K562 (cell line): Measurements from ENCODE around the gene ITGA2B. TPM values are rescaled to one million over a fixed set of nuclear protein-coding genes. Genes with fewer than 3 reads are reported as not detected.

Source experiments
- ATAC-seq: fragments of 200-7000 bp; cut with Tn5 transposase; 3 replicates; pipeline ENCODE4 v1.9.1; 2020; ENCODE audit warnings: moderate library complexity
- BruUV-seq: library from RNA; stranded (reverse); fragments of 400-500 nt; replicated peaks from 2 replicates; lab custom pipeline; 2021; lab: Mats Ljungman, UMichigan
- CTCF ChIA-PET: fragments of 300-600 bp; formaldehyde crosslinking; extraction: SDS; loops from one replicate; lab custom pipeline; 2021; ENCODE audit warnings: low intra/inter-chr PET ratio; lab: Yijun Ruan, JAX
- POLR2A ChIA-PET: fragments of 300-600, 350-650 bp; sonication (Branson Sonifier 250); formaldehyde crosslinking; extraction: SDS; loops from one replicate; lab custom pipeline; 2021; ENCODE audit warnings: antibody characterized with exemption, inconsistent platforms; lab: Yijun Ruan, JAX
- DNase-seq, 4 experiments: peaks; one replicate each; pipeline versions ENCODE4 v3.0.0 to v3.0.0-alpha.2; 2011 to 2018; ENCODE audit warnings: low spot score in 3 of 4, mixed read lengths in 3 of 4; ENCODE audit errors: extremely low read depth in 1 of 4
- FAIRE-seq: peaks from 2 replicates; lab custom pipeline; 2011; peaks lifted over from hg19 to GRCh38; lab: Jason Lieb, UNC
- H2AFZ ChIP-seq: 2 replicates; pipeline ENCODE4 v1.6.0; 2011; ENCODE audit warnings: low read depth, low read length, control low read depth, inconsistent platforms
- H3K27ac ChIP-seq: fragments of 200-600 bp; 3 replicates; pipeline ENCODE4 v1.8.0; 2011; ENCODE audit warnings: low read depth, mild to moderate bottlenecking, control low read depth, inconsistent platforms, low read length, moderate library complexity, mixed read lengths; ENCODE audit errors: extremely low read depth
- H3K27me3 ChIP-seq, 2 experiments: fragments of 300-600 bp in 1 of 2; 2 replicates in 1 of 2; 3 replicates in 1 of 2; pipeline versions ENCODE4 v1.6.0 to v1.8.0; 2011; ENCODE audit warnings: inconsistent platforms in 2 of 2, low read length in 2 of 2, mild to moderate bottlenecking in 1 of 2, mixed read lengths in 1 of 2, moderate library complexity in 1 of 2; ENCODE audit not compliant: control insufficient read depth in 2 of 2, insufficient read depth in 2 of 2
- H3K36me3 ChIP-seq: fragments of 300-600 bp; 3 replicates; pipeline ENCODE4 v1.8.0; 2011; ENCODE audit warnings: mild to moderate bottlenecking, low read length, inconsistent platforms; ENCODE audit not compliant: control insufficient read depth, insufficient read depth
- H3K4me1 ChIP-seq, 2 experiments: fragments of 200-600 bp in 1 of 2; replicated peaks in 1 of 2; 2 replicates in 1 of 2; 3 replicates in 1 of 2; pipeline versions ENCODE4 v1.5.1 to v1.8.0; 2011; ENCODE audit warnings: inconsistent platforms in 2 of 2, low read length in 2 of 2, mild to moderate bottlenecking in 1 of 2, mixed read lengths in 1 of 2, moderate library complexity in 1 of 2; ENCODE audit not compliant: control insufficient read depth in 2 of 2, insufficient read depth in 2 of 2
- H3K4me2 ChIP-seq: 2 replicates; pipeline ENCODE4 v1.6.1; 2011; ENCODE audit warnings: low read length, control low read depth, inconsistent platforms, mixed read lengths; ENCODE audit not compliant: insufficient read depth
- H3K4me3 ChIP-seq: fragments of 200-600 bp; sonication (generic), shearing (Covaris generic); 2 replicates; pipeline ENCODE4 v1.5.1; 2016; ENCODE audit warnings: control low read depth, inconsistent platforms
- H3K79me2 ChIP-seq: fragments of 200-600 bp; 3 replicates; pipeline ENCODE4 v1.8.0; 2011; ENCODE audit warnings: low read length, inconsistent platforms; ENCODE audit not compliant: control insufficient read depth, insufficient read depth
- H3K9ac ChIP-seq, 2 experiments: 2 replicates each; pipeline versions ENCODE4 v1.6.0 to v1.6.1; 2011; ENCODE audit warnings: low read depth in 2 of 2, low read length in 2 of 2, control low read depth in 1 of 2, inconsistent platforms in 1 of 2, mild to moderate bottlenecking in 1 of 2, mixed read lengths in 1 of 2; ENCODE audit not compliant: insufficient read depth in 1 of 2
- H3K9me1 ChIP-seq: one replicate; pipeline ENCODE4 v1.6.0; 2011; ENCODE audit warnings: inconsistent platforms, mild to moderate bottlenecking, low read length, moderate library complexity; ENCODE audit not compliant: control insufficient read depth, insufficient read depth
- H3K9me3 ChIP-seq: replicated peaks from 2 replicates; pipeline ENCODE4 v1.5.1; 2011; ENCODE audit warnings: low read depth, low read length, inconsistent platforms; ENCODE audit not compliant: control insufficient read depth, insufficient read depth
- H4K20me1 ChIP-seq: replicated peaks from 2 replicates; pipeline ENCODE4 v1.6.1; 2011; ENCODE audit warnings: low read length, inconsistent platforms, mixed read lengths; ENCODE audit not compliant: control insufficient read depth, insufficient read depth
- CBX3 ChIP-seq, 2 experiments: IDR thresholded peaks; 1 replicate in 1 of 2; 2 replicates in 1 of 2; pipeline ENCODE4 v1.6.1; 2012; ENCODE audit warnings: inconsistent platforms in 2 of 2, low read length in 2 of 2, borderline replicate concordance in 1 of 2, control low read depth in 1 of 2
- CCNT2 ChIP-seq: IDR thresholded peaks from 2 replicates; pipeline ENCODE4 v1.6.1; 2011; ENCODE audit warnings: borderline replicate concordance, low read depth, mild to moderate bottlenecking, moderate library complexity, mixed read lengths, low read length; ENCODE audit not compliant: insufficient read length; ENCODE audit errors: extremely low read depth
- CTBP1 ChIP-seq: fragments of 450-650 bp; IDR thresholded peaks from 2 replicates; pipeline ENCODE4 v1.6.1; 2016; ENCODE audit warnings: borderline replicate concordance
- DDX20 ChIP-seq: fragments of 450-650 bp; IDR thresholded peaks from 2 replicates; pipeline ENCODE4 v1.6.1; 2016; ENCODE audit warnings: missing genetic modification characterization, low read depth, mild to moderate bottlenecking, missing compliant biosample characterization, moderate library complexity
- ETV1 ChIP-seq: fragments of 450-650 bp; conservative IDR thresholded peaks from 2 replicates; pipeline ENCODE4 v1.6.1; 2016; ENCODE audit warnings: missing genetic modification characterization, control low read depth, low read depth, missing compliant biosample characterization
- GATAD2B ChIP-seq: fragments of 450-650 bp; IDR thresholded peaks from 2 replicates; pipeline ENCODE4 v1.6.1; 2017; ENCODE audit warnings: mild to moderate bottlenecking, borderline replicate concordance
- HIVEP1 ChIP-seq: fragments of 250-450 bp; sonication (Bioruptor Pico); IDR thresholded peaks from 2 replicates; pipeline ENCODE4 v1.4.0; 2020; ENCODE audit warnings: mild to moderate bottlenecking
- KAT2B ChIP-seq: IDR thresholded peaks from one replicate; pipeline ENCODE4 v1.6.1; 2012; ENCODE audit warnings: low read depth, mild to moderate bottlenecking, control low read depth, inconsistent platforms, low read length, moderate library complexity
- MCM2 ChIP-seq: fragments of 450-650 bp; IDR thresholded peaks from 2 replicates; pipeline ENCODE4 v1.6.1; 2017; ENCODE audit warnings: low read depth, mild to moderate bottlenecking
- PML ChIP-seq: IDR thresholded peaks from 2 replicates; pipeline ENCODE4 v1.6.1; 2012; ENCODE audit warnings: low read length, inconsistent platforms
- POLR3A ChIP-seq: IDR thresholded peaks from 2 replicates; pipeline ENCODE4 v1.6.1; 2011; ENCODE audit warnings: borderline replicate concordance, mild to moderate bottlenecking, moderate library complexity; ENCODE audit not compliant: insufficient read length, insufficient read depth; ENCODE audit errors: extremely low read depth
- RBM25 ChIP-seq: fragments of 200-400 bp; formaldehyde crosslinking; IDR thresholded peaks from 2 replicates; pipeline ENCODE4 v1.6.1; 2018; ENCODE audit warnings: low read length, low read depth, moderate library complexity; ENCODE audit not compliant: severe bottlenecking
- YY1 ChIP-seq, 3 experiments: IDR thresholded peaks; 2 replicates each; pipeline ENCODE4 v1.6.1; 2011; ENCODE audit warnings: low read length in 2 of 3, mild to moderate bottlenecking in 2 of 3, moderate library complexity in 2 of 3, borderline replicate concordance in 1 of 3, control low read depth in 1 of 3, low read depth in 1 of 3; ENCODE audit not compliant: insufficient read depth in 3 of 3, insufficient replicate concordance in 2 of 3, control insufficient read depth in 1 of 3, insufficient read length in 1 of 3; ENCODE audit errors: extremely low read depth in 1 of 3
- ZNF146 ChIP-seq: IDR thresholded peaks from one replicate; pipeline ENCODE4 v1.6.1; 2018; ENCODE audit warnings: missing compliant biosample characterization; ENCODE audit not compliant: unreplicated experiment
- ZNF212 ChIP-seq: fragments of 450-650 bp; formaldehyde crosslinking; IDR thresholded peaks from 2 replicates; pipeline ENCODE4 v1.4.0; 2020; ENCODE audit warnings: mild to moderate bottlenecking
- WGBS: fragments of 100-300 bp; shearing (Covaris generic); methylation state at CpG from one replicate; pipeline ENCODE4 v1.1.6; 2016; ENCODE audit warnings: low coverage, mixed read lengths; ENCODE audit not compliant: insufficient coverage; ENCODE audit errors: missing lambda C conversion rate; 5-methylcytosine and 5-hydroxymethylcytosine counted together
- in situ Hi-C: fragments of 300-500 bp; cut with MboI; formaldehyde crosslinking; loops from 4 replicates; pipeline ENCODE4 v1.15.0; 2018; ENCODE audit warnings: inconsistent platforms, mixed read lengths
- intact Hi-C: fragments of 100-400 bp; cut with micrococcal nuclease; formaldehyde crosslinking; loops from 2 replicates; pipeline ENCODE4 v1.14.2; 2022
- polyA plus RNA-seq, 8 experiments: library from polyadenylated mRNA; depleted of rRNA in 4 of 8; stranded (reverse) in 5 of 8; unstranded in 3 of 8; fragments of >200 nt; fragmentation: Nextera tagmentation in 2 of 8; fragmentation: Illumina TruSeq in 1 of 8; extraction: Ambion mirVana in 2 of 8; extraction: Trizol in 1 of 8; gene quantifications; 2 replicates each; pipeline versions ENCODE4 v1.2.1 to v1.2.3, GENCODE V29; 2011 to 2014; ENCODE audit warnings: inconsistent platforms in 1 of 8, missing spikeins in 1 of 8
- total RNA-seq, 7 experiments: library from RNA; depleted of rRNA in 6 of 7; stranded (reverse); fragments of >200 nt in 6 of 7; fragmentation: Illumina TruSeq in 2 of 7; extraction: Trizol in 2 of 7; gene quantifications; 2 replicates each; pipeline versions ENCODE4 v1.2.1 to v1.2.3, GENCODE V29; 2011 to 2021; ENCODE audit warnings: low replicate concordance in 1 of 7
- TF ChIP-seq, protein P1 (sequence below): sonication (generic); formaldehyde crosslinking; IDR thresholded peaks from 2 replicates; pipeline ENCODE4 v1.9.0; 2022; ENCODE audit warnings: mild to moderate bottlenecking, missing genetic modification reagents
- TF ChIP-seq, protein P2 (sequence below): fragments of 450-650 bp; formaldehyde crosslinking; IDR thresholded peaks from 2 replicates; pipeline ENCODE4 v1.4.0; 2020; ENCODE audit warnings: mild to moderate bottlenecking
- TF ChIP-seq, protein P3 (sequence below): fragments of 450-650 bp; formaldehyde crosslinking; IDR thresholded peaks from 2 replicates; pipeline ENCODE4 v1.4.0; 2020; ENCODE audit warnings: mild to moderate bottlenecking, mixed read lengths

Gene ITGA2B
- total and polyA plus RNA-seq, 9 of the 15 experiments (the other 6 are each of a cell fraction or from before 2014, with no cell fraction given) = 1.1 to 26.4 (median 5.6) TPM

DNA sequence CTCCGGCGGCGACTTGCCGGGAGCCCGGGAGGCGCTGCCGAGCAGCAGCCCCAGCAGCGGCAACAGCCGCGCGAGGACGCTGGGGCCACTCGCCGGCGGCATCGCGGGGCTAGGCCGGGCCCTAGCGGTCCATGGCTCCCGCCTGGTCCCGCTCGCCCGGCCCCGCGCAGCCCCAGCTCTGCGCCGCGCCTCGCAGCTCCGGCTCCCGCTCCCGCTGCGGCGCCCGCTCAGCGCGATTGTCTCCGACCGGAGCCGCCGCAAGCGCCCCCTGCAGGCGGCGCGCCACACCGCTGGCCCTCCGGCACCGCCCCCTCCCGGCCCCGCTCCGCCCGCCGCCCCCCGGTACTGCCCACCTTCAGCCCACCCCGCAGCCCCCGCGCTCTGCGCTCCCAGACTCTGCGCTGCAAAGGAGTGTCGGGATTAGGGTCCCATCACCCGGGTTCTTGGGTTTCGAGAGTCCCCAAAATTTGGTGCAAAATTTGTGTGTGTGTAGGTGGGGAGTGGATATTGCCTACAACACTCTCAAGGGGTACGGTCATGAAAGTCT is 25.8 kb downstream of the ITGA2B start, which contains the start of gene FAM171A2:
Gene FAM171A2 (minus strand): TSS at position 241 of the 547 bp plus-strand sequence. CDS start 139 bp downstream, at position 102.
- Histone ChIP-seq H3K4me2 (peak within 1 kb of the TSS; percentile 70), H3K9ac (peak within 1 kb of the TSS; percentile 70 to 96; a peak in 3 of 4 replicates), H3K9me1 (no peaks in the 10 kb centered on the region), H3K4me1 (peaks cover 5 to 31% of the 10 kb centered on the region in 2 experiments; a peak in 4 of 5 replicates), H3K9me3 (no peaks in the 10 kb centered on the region), H3K79me2 (no peaks in the 10 kb centered on the region), H3K27ac (peak within 1 kb of the TSS; percentile 60; the same call in 1 of the 3 replicates), H3K4me3 (peak within 1 kb of the TSS; percentile 81), H3K36me3 (no peaks in the 10 kb centered on the region), H3K27me3 (no peaks in the 10 kb centered on the region; a peak in 1 of 5 replicates), H4K20me1 (peaks cover 9% of the 10 kb centered on the region), H2AFZ (peak within 1 kb of the TSS; percentile 91)
- DNase-seq = peak; percentile 78 to 89 (median 88)
- BruUV-seq = no TSS peak
- intact Hi-C loops = no loop called here
- in situ Hi-C loops = no loop called here
- FAIRE-seq = no peak
- ChIA-PET CTCF (interaction anchor here (0.9 kb wide), 1 partner anchor 454 kb away, joined by 6 read pairs; no protein-coding TSS in a partner anchor), POLR2A (interaction anchor here (1.1 to 1.4 kb wide), 2 partner anchors 26 to 38 kb away, joined by 3 read pairs; partner anchors contain the start of gene ITGA2B)
- peak; percentile 93 for ATAC-seq
- 2% methylated on average over 17 of the region's 63 CpGs for WGBS
- TF ChIP-seq, protein P1, sequence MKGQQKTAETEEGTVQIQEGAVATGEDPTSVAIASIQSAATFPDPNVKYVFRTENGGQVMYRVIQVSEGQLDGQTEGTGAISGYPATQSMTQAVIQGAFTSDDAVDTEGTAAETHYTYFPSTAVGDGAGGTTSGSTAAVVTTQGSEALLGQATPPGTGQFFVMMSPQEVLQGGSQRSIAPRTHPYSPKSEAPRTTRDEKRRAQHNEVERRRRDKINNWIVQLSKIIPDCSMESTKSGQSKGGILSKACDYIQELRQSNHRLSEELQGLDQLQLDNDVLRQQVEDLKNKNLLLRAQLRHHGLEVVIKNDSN (CRISPR knock-in tag) = no peak
- peak; percentile 68 for TF ChIP-seq CCNT2
- TF ChIP-seq CTBP1 = peak; percentile 65; the same call in 1 of the 2 replicates
- TF ChIP-seq ZNF146 (CRISPR knock-in tag) = no peak
- TF ChIP-seq, protein P2, sequence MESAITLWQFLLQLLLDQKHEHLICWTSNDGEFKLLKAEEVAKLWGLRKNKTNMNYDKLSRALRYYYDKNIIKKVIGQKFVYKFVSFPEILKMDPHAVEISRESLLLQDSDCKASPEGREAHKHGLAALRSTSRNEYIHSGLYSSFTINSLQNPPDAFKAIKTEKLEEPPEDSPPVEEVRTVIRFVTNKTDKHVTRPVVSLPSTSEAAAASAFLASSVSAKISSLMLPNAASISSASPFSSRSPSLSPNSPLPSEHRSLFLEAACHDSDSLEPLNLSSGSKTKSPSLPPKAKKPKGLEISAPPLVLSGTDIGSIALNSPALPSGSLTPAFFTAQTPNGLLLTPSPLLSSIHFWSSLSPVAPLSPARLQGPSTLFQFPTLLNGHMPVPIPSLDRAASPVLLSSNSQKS = no peak
- TF ChIP-seq HIVEP1 = no peak
- TF ChIP-seq KAT2B = no peak
- TF ChIP-seq DDX20 = no peak
- no peak for TF ChIP-seq ZNF212 (CRISPR knock-in tag)
- TF ChIP-seq, protein P3, sequence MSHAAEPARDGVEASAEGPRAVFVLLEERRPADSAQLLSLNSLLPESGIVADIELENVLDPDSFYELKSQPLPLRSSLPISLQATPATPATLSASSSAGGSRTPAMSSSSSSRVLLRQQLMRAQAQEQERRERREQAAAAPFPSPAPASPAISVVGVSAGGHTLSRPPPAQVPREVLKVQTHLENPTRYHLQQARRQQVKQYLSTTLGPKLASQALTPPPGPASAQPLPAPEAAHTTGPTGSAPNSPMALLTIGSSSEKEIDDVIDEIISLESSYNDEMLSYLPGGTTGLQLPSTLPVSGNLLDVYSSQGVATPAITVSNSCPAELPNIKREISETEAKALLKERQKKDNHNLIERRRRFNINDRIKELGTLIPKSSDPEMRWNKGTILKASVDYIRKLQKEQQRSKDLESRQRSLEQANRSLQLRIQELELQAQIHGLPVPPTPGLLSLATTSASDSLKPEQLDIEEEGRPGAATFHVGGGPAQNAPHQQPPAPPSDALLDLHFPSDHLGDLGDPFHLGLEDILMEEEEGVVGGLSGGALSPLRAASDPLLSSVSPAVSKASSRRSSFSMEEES (CRISPR knock-in tag) = no peak
- TF ChIP-seq PML = no peak
- peak; percentile 89 for TF ChIP-seq GATAD2B
- TF ChIP-seq CBX3 (IDR thresholded peaks at IDR 0.05; ENCODE audit: borderline replicate concordance in 1 of 2, low read length in 2 of 2) = no peak
- peak in 1 of 3 experiments; percentile 66 for TF ChIP-seq YY1 (IDR thresholded peaks at IDR 0.05; ENCODE audit: borderline replicate concordance in 1 of 3, control insufficient read depth in 1 of 3, extremely low read depth in 1 of 3, insufficient read depth in 3 of 3, insufficient read length in 1 of 3, insufficient replicate concordance in 2 of 3, low read depth in 1 of 3, low read length in 2 of 3)
- TF ChIP-seq MCM2 = no peak
- TF ChIP-seq POLR3A = no peak
- no peak for TF ChIP-seq RBM25
- TF ChIP-seq ETV1 (tag) = no peak
